Measurements from ENCODE around the gene MMRN2.
"Not testable (repeated sequence)": the region's sequence is repeated elsewhere in the genome, so short reads cannot be mapped to it uniquely, and the experiment has no call there.

Gene MMRN2

GRCh38 chr10:86941991-86942421, 15.4 kb downstream of the MMRN2 start:
- no peak for DNase-seq (ENCODE audit: low read depth, low spot score)

DNA sequence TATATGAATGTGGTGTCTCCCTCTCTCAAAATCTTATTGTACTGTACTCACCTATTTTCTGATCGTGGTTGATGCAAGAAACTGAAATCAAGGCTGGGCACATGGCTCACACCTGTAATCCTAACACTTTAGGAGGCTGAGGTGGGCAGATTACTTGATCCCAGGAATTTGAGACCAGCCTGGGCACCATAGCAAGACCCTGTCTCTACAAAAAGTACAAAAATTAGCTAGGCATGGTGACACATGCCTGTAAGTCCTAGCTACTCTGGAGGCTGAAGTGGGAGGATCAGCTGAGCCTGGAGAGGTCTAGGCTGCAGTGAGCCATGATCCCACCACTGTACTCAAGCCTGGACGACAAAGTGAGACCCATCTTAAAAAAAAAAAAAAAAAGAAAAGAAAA, 16.0 kb downstream of the MMRN2 start:
- DNase-seq (ENCODE audit: low read depth, low spot score) = no peak

GRCh38 chr10:86940677-86941076, 16.7 kb downstream of the MMRN2 start:
- no peak for DNase-seq (ENCODE audit: low read depth, low spot score)

DNA sequence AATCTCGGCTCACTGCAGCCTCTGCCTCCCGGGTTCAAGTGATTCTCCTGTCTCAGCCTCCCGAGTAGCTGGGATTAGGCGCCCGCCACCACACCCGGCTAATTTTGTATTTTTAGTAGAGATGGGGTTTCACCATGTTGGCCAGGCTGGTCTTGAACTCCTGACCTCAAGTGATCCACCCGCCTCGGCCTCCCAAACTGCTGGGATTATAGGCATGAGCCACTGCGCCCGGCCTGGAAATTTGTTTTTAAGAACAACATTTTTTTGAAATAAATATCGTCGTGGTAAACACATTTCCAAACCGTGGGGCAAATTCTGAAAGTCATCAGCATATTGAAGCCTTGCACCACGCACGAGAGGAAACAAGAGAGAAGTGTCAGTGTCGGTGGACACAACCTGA, 17.3 kb downstream of the MMRN2 start:
- DNase-seq (ENCODE audit: low read depth, low spot score) = not testable (repeated sequence)

DNA sequence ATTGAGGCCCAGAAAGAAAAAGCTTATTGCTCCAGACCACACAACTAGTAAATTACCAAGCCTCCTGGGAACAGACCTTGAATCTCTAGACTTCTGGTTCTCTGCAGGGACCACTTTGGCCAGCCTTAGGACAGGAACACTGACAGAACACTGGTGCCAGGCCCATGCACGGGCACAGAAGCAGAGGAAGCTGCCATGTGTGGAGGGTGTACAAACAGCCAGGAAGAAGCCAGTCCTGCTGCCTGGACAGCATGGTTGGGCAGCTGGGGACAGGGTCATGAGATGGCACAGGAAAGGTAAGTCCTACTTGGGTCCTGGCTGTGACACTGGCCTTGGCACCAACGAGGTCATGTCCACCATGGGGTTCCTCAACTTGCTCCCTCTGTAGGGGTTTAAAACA, 19.2 kb downstream of the MMRN2 start:
- DNase-seq (ENCODE audit: low read depth, low spot score) = no peak

DNA sequence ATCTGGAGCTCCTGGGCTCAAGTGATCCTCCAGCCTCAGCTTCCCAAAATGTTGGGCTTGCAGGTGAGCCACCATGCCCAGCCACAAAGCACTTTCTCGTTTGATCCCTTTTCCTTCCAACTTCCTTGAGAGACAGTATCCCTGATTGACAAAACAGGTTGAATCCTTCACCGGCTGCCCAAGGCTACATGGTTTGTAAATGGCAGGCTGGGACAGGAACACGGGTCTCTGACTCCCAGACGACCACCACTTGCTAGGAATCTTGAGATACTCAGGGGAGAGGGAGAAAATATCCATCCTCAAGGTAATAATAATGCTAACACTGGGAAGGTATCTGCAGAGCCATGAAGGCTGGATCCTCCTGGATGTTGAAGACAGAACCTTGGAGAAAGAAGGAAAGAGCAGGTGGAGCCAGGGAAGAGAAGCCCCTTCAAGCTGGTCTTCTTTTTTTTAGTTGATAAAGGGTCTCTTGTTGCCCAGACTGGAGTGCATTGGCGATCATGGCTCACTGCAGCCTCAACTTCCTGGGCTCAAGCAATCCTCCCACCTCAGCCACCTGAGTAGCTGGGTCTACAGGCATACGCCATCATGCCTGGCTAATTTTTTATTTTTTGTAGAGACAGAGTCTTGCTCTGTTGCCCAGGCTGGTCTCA, 19.8 kb downstream of the MMRN2 start:
- DNase-seq (ENCODE audit: low read depth, low spot score) = no peak

DNA sequence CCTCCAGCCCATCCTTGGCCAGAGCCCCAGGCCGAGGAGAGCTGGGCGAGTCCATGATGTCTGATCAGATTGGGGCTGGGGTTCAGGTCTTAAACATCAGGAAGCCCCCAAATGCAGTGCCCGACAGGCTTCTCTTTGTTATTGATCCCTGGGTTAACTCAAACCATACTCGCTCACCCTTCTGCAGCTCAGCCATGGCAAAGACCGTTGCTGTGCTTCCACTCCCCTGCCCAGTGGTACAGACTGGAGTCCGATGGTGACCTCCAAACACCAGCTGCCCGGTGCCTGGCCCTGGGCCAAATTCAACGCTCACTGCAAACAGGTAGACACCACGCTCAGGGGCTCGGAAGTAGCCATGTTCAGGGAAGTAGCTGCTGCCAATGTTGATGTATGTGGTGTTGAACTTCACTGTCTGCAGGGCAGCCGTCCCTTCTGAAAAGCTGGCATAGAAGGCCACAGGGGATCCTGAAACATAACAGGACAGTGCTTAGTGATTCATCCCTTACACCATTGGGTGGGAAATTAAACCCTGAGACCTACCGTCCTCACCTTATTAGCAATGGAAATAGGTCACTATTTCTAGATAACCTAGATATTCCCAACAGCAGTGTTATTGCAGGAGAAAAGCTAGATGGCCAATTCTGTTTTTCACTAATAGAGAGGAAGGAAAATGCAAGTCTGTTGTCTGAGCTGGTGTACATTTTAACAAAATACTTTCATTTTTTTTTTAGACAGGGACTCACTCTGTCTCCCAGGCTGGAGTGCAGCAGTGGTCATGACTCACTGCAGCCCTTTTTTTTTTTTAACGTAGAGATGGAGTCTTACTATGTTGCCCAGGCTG, 20.5 kb downstream of the MMRN2 start:
- no peak for DNase-seq (ENCODE audit: low read depth, low spot score)

GRCh38 chr10:86934162-86934711, 23.2 kb downstream of the MMRN2 start:
- DNase-seq (ENCODE audit: low read depth, low spot score) = not testable (repeated sequence)

GRCh38 chr10:86932674-86933073, 24.7 kb downstream of the MMRN2 start:
- no peak for DNase-seq (ENCODE audit: low read depth, low spot score)

DNA sequence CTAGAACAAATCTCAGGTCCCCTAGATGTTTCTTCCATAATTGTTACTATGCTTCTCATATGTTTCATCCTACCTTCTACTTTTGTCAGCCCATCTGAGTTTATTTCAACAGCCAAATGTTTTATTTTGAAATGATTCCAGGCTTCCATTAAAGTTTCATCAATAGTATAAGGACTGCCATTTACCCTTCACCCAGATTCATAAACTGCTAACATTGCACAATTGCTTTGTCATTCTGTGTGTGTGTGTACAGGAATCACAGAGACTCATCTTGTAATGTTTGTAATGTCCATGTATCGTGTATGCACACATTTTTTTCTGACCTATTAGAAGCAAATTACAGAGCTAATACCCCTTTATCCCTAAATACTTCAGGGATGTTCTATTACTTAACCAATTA, 25.5 kb downstream of the MMRN2 start:
- no peak for DNase-seq (ENCODE audit: low read depth, low spot score)

GRCh38 chr10:86929468-86930380, 27.7 kb downstream of the MMRN2 start:
- DNase-seq (ENCODE audit: low read depth, low spot score) = no peak

DNA sequence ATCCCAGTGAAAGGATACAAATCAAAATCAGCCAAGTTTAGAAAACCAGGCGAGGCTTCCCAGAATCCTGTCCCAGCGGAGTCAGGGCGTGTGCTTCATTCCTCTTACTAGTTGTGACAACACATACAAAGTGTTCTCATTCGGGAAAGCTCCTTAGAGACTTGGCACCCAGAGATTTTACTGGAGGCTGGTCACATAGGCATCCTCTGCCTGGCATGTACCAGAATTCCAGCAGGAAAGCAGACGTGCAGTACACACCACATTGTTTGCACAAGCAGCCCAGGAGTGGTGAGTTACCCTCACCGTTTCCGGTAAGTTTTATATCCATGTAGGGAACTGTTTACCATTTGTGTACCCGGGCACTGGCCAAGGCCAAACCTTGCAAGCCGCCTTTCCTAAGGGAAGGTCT, 34.9 kb downstream of the MMRN2 start:
- no peak for DNase-seq (ENCODE audit: low read depth, low spot score)

DNA sequence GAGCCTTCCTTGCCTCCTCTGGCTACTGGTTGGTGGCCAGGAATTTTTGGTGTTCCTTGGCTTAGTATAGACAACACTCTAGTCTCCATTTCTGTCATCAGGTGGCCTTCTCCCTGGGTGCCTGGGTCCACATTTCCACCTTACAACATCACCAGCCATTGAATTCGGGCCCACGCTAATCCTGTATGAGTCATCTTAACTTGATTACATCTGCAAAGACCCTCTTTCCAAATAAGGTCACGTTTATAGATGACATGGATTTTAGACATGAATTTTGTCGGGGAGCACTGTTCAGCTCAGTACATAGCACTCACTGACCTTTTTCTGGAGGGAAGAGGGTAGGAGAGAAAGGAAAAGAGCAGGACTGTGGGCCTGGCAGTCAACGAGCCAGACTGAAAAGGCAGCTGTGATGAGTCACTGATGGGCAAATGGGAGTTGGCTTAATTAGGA, 39.4 kb downstream of the MMRN2 start:
- no peak for DNase-seq (ENCODE audit: low read depth, low spot score)

DNA sequence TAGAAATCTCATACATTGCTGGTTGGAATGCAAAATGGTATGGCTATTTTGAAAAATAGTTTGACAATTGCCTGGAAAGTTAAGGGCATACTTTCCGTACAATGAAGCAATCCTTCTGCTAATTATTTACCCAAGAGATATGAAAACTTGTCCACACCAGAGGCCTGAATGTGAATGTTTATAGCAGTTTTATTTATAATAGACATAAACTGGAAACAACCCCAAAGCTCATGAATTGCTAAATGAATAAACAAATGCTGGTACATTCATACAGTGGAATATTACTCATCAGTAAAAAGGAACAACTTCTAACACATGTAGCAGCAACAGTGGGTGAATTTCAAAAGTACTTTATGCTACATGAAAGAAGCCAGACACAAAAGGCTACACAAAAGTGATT, 42.7 kb downstream of the MMRN2 start:
- no peak for DNase-seq (ENCODE audit: low read depth, low spot score)

DNA sequence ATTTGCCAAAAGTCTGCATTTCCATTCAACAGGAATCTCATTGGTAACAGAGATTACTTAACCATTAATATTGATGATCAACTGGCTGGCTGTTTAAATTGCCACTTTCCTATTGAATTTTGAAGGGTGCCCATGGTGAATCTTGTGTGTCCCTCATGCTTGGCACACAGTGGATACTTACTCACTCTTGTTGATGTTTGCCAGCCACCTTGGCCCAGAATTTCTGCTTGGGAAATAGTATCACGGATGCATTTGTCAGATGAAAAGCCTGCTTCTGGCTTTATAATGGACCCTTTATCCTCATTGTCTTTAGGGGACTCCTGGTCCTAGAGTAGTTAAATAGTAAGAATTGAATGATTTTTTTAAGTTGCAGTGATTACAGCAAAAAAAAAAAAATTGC, 52.0 kb downstream of the MMRN2 start:
- DNase-seq (ENCODE audit: low read depth, low spot score) = no peak

- DNase-seq (ENCODE audit: low read depth, low spot score) = no peak
These were observed 52.8 kb downstream of the MMRN2 start for GRCh38 chr10:86904600-86904999.

- DNase-seq (ENCODE audit: low read depth, low spot score) = no peak
These were observed 56.5 kb downstream of the MMRN2 start for GRCh38 chr10:86900955-86901354.

GRCh38 chr10:86899670-86900276, 57.6 kb downstream of the MMRN2 start:
- DNase-seq (ENCODE audit: low read depth, low spot score) = peak; percentile 4

DNA sequence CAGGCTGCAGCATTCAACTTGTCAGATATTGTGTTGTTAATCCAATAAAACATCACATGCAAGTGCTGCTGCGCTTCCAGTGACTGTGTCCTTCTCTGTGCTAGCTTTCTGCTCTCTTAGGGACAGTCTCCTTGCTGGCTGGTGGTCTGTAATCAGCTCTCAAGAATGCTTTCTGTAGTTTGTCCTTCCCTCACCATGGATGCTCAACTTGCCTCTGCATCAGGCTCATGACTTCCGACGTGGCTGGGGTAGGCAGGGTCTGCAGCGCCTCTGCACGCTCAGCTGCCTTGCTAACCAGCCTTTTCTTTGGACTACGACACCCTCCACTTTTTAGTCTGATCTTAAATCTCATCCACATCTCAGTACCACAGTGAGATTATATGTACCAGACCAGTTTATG, 58.3 kb downstream of the MMRN2 start:
- no peak for DNase-seq (ENCODE audit: low read depth, low spot score)

- no peak for DNase-seq (ENCODE audit: low read depth, low spot score)
These were observed 58.9 kb downstream of the MMRN2 start for GRCh38 chr10:86898511-86898910.

DNA sequence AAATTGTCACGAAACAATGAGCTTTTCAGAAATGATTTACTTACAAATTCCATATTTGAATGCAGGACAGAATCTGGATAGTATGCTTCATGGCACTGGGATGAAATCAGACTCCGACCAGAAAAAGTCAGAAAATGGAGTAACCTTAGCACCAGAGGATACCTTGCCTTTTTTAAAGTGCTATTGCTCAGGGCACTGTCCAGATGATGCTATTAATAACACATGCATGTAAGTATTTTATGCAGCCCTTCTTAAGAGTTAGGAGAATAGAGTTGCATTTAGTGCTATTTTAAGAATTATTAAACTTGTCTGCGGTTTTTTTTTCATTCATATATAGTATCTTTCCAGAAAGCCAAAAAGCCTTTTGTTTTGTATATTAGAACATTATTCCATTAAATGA, 67.4 kb downstream of the MMRN2 start:
- DNase-seq (ENCODE audit: low read depth, low spot score) = no peak

Data from activated CD4-positive, CD25-positive, alpha-beta regulatory T cell treated with anti-CD3 and anti-CD28 coated beads, Interleukin-2, amount 50 U/mL, for 16 hours (primary cell).